PC-3 (cell line): ENCODE data around the gene EIF4G3.

Experiments
- CTCF ChIP-seq: fragments of 300-600 bp; sonication (generic); conservative IDR thresholded peaks from 2 replicates; pipeline ENCODE4 v1.5.1; 2017; ENCODE audit warnings: antibody characterized with exemption, low read depth, mild to moderate bottlenecking, low read length
- EZH2 ChIP-seq: fragments of 300-600 bp; sonication (generic); IDR thresholded peaks from one replicate; pipeline ENCODE4 v1.6.1; 2017; ENCODE audit warnings: antibody characterized with exemption, mild to moderate bottlenecking, low read length; ENCODE audit not compliant: unreplicated experiment

GRCh38 chr1:20930427-20930826, 246.3 kb downstream of the EIF4G3 start:
- TF ChIP-seq CTCF: no peak
- TF ChIP-seq EZH2: no peak
